GM19023 (cell line): Measurements from ENCODE around the gene MARF1.
"Not testable (repeated sequence)": the region's sequence is repeated elsewhere in the genome, so short reads cannot be mapped to it uniquely, and the experiment has no call there.

Source experiments
- ATAC-seq: cut with Tn5 transposase; IDR thresholded peaks from one replicate; pipeline ENCODE4 v1.9.1; 2021; ENCODE audit warnings: mild to moderate bottlenecking, moderate library complexity; ENCODE audit not compliant: unreplicated experiment

The MARF1 gene, protein sequence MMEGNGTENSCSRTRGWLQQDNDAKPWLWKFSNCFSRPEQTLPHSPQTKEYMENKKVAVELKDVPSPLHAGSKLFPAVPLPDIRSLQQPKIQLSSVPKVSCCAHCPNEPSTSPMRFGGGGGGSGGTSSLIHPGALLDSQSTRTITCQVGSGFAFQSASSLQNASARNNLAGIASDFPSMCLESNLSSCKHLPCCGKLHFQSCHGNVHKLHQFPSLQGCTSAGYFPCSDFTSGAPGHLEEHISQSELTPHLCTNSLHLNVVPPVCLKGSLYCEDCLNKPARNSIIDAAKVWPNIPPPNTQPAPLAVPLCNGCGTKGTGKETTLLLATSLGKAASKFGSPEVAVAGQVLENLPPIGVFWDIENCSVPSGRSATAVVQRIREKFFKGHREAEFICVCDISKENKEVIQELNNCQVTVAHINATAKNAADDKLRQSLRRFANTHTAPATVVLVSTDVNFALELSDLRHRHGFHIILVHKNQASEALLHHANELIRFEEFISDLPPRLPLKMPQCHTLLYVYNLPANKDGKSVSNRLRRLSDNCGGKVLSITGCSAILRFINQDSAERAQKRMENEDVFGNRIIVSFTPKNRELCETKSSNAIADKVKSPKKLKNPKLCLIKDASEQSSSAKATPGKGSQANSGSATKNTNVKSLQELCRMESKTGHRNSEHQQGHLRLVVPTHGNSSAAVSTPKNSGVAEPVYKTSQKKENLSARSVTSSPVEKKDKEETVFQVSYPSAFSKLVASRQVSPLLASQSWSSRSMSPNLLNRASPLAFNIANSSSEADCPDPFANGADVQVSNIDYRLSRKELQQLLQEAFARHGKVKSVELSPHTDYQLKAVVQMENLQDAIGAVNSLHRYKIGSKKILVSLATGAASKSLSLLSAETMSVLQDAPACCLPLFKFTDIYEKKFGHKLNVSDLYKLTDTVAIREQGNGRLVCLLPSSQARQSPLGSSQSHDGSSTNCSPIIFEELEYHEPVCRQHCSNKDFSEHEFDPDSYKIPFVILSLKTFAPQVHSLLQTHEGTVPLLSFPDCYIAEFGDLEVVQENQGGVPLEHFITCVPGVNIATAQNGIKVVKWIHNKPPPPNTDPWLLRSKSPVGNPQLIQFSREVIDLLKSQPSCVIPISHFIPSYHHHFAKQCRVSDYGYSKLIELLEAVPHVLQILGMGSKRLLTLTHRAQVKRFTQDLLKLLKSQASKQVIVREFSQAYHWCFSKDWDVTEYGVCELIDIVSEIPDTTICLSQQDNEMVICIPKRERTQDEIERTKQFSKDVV (N-terminal part only)

DNA sequence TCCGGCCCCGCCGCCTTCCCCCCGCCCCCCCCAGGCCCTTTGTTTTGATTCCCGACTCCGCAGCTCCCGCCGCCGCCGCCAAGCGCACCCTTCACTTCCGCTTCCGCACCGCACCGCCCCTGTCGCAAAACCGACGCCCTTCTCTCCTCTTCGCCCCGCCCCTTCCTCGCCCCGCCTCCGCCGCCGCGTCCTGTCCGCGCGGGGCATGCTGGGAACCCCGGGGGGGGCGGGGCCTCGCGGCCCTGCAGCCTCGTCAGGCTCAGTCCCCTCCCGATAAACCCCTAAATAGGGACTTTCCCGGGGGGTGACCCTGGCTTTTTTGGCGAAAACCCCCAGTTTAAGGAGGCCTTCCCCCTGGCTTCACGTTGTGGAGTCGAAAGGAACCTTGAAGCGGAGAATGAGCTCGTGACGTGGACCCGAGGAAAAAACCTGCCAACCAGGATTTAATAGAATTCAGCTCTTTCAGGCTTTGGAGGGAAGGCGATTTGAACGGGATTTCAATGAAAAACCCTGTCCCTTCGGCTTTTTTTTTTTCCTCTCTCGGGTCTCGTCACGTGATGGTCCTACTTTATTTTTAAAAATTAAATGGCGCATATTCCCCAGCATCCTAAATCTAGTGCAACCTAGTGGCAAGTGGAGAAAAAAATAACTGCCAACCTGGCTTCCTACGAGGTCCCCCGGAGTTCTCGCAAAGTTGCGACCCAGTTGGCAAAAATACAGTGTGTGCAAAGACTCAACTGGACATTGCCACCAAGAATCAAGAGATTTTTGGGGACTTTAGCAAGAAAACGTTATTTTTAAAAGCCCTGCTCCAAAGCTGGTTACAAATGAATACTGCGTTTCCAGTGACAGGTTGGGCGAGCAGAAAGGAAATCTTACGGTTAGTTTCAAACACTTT, at the start of gene MARF1:
Gene MARF1, minus strand, starts transcription at position 107 of the 898 bp plus-strand sequence. CDS start 3,921 bp downstream, outside the sequence.
- peak; percentile 60 for ATAC-seq

DNA sequence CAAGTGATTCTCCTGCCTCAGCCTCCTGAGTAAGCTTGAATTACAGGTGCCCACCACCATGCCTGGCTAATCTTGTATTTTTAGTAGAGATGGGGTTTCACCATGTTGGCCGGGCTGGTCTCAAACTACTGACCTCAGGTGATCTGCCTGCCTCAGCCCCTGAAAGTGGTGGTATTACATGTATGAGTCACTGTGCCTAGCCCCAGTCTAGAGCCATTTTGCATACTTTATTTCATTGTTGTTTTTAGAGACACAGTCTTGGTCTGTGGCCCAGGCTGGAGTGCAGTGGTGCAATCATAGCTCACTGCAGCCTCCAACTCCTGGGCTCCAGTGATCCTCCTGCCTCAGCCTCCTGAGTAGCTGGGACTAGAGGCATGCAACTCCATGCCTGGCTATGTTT, 49.6 kb upstream of the MARF1 start:
- not testable (repeated sequence) for ATAC-seq

DNA sequence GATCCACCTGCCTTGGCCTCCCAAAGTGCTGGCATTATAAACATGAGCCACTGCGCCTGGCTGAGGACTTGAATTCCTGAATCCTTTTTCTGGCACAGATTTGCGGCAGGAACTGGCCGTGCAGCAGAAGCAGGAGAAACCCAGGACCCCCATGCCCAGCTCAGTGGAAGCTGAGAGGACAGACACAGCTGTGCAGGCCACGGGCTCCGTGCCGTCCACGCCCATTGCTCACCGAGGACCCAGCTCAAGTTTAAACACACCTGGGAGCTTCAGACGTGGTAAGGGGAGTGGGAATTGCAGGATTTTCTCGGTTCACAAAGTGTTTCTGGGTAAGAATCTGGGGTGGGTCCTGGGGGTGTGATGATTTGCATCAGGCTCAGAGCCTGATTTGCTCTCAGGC, 48.1 kb upstream of the MARF1 start:
- ATAC-seq, result no peak

DNA sequence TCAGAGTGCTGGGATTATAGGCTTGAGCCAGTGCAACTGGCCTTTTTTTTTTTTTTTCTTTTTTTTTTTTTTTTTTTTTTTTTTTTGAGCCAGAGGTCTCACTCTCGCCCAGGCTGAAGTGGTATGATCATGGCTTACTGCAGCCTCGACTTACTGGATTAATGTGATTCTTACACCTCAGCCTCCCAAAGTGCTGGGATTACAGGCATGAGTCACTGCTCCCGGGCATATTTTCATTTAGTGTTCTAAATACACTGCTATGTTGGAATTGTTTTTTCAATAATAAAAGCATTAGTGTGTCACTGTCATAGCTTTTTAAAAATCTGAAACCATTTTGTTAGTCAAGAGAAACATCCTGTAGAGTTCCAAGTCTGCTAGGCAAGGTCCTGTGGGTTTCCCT, 47.3 kb upstream of the MARF1 start:
- no peak for ATAC-seq

DNA sequence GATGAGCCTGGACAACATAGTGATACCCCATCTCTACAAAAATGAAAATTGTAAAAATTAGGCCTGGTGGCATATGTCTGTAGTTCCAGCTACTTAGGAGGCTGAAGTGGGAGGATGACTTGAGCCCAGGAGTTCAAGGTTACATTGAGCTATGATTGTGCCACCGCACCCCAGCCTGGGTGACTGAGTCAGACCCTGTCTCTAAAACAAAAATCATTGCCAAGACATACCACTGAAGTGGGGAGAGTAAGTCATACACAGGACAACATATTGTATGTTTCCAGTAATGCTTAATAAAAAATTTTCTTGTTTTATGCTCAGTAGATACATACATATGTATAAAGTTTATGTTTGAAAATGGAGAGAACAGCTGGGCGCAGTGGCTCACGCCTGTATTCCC, 46.3 kb upstream of the MARF1 start:
- no peak for ATAC-seq

DNA sequence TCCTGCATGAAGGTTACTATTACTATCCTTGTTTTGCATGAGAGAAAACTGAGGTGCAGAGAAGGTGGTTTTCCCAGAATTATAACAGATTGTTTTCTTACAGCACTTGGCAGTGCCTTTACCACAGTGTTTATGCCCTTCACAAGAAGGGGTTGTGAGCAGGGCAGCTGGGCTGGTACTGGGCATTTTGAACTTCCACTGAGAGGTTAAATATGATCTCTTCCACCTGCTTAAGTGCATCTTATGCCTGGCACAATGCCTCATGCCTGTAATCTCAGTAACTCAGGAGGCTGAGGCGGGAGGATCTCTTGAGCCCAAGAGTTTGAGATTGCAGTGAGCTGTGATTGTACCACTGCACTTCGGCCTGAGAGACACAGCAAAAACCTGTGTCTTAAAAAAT, 43.3 kb upstream of the MARF1 start:
- ATAC-seq, result no peak

DNA sequence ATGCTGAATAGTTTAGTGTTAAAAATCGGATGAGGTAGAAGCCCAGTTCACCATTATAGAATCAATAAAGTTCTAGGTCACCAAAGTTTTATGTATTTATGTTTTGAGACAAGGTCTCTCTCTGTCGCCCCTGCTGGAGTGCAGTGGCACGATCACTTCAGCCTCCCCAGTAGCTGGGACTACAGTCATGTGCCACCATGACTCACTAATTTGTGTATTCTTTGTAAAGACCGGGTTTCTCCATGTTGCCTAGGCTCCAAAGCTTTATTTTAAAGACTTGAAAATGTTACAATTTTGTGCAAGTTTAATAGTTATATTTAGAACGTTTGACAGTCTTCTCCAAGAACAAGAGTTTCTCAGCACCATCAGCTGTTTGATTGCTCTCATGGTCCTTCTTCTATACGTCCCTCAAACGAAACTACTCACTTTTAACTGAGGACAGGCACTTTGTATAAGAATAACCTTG, 39.2 kb upstream of the MARF1 start:
- no peak for ATAC-seq

DNA sequence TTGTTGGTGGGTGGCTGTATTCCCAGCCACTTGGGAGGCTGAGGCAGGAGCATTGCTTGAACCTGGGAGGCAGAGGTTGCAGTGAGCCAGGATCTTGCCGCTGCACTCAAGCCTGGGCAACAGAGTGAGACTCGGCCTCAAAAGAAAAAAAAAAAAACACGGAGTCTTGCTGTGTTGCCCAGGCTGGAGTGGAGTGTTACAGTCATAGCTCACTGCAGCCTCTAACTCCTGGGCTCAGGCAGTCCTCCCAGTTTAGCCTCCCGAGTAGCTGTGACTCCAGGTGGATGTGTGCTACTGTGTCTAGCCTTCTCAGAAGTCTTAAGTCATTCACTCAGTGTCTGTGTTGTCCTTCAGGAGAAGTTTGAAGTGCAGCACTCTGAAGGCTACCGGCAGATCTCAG, 34.5 kb upstream of the MARF1 start:
- no peak for ATAC-seq

DNA sequence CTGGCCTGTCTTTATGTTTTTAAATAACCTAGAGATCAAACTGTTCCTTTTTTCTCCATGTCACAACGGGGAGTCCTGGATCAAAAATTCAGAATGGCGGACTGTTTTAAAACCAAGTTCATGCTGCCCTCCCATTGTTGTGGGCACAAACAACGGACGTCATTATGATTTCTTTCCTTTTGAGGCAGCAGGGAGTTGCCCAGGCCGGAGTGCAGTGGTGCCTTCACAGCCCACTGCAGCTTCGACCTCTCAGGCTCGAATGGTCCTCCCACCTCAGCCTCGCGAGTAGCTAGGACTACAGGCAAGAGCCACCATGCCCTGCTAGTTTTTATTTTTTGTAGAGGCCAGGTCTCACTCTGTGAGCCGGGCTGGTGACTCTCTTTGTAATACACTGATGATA, 33.6 kb upstream of the MARF1 start:
- no peak for ATAC-seq

DNA sequence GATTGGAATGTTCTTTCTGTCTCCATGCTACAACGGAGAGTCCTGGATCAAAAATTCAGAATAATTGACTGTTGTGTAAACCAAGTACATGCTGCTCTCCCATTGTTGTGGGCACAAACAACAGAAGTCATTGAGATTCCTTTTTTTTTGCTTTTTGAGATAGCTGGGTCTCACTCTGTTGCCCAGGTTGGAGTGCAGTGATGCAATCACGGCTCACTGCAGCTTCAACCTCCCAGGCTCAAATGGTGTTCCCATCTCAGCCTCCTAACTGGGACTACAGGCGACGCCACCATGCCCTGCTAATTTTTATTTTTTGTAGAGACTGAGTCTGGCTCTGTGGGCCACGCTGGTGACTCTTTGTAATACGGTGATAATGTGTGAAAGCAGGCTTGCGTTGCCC, 31.6 kb upstream of the MARF1 start:
- ATAC-seq, result no peak

DNA sequence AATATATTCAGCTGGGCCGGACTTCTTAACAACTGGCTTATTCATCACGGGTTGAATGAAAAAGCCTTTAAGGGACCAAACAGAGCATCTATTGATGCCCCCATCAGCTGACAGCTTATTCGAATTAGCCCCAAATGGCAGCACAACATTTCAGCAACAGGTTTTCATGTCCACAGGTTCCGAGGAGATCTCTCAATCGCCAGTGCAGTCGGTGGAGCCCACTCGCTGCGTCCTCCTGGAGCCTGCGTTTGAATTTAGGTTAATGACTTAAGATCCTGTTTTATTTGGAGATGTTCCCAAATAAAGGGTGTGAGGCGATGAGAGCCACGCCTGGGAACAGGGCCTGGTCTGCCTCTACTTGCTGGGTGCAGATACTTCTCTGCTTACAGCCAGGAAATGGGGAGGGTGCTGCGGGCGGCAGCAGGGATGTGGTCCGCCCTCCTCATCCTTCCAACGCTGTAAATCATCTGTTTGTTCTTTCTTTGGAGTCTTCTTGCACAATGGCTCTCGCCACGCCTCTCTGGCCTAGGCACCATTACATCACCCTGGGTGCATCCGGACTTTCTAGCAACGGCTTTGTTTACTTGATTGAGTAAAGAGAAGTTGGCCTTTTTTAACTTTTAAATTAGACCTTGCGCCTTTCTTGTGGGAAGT, 29.7 kb upstream of the MARF1 start:
- ATAC-seq, result no peak

DNA sequence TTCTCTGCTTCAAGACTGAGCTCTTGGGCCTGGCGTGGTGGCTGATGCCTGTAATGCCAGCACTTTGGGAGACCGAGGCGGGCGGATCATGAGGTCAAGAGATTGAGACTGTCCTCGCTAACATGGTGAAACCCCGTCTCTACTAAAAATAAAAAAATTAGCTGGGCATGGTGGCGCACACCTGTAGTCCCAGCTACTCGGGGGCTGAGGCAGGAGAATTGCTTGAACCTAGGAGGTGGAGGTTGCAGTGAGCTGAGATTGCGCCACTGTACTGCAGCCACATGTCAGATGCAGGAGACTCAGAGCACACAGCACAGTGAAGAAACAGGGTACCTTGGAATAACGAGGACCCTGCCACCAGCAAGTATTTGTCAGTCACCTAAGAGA, 29.2 kb upstream of the MARF1 start:
- ATAC-seq, result not testable (repeated sequence)

DNA sequence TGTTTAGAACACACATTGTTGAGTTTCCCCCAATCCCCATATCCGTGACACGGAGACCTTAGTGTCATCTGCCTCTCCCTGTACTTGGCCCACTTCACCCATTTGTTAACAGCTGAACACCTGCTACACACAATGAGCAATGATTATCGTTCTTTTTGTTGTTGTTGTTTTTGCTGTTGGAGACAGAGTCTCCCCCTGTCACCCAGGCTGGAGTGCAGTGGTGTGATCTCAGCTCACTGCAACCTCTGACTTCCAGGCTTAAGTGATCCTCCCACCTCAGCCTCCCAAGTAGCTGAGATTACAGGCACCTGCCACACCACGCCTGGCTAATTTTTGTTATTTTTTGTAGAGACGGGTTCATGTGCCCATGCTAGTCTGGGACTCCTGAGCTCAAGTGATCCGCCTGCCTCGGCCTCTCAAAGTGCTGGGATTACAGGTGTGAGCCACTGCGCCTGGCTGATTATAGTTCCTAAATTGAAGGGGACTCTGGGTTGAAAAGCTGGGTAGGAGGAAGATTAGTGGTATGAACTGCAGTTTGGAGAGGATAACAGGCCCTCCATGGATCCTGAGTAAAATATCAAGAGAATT, 28.7 kb upstream of the MARF1 start:
- ATAC-seq, result no peak

DNA sequence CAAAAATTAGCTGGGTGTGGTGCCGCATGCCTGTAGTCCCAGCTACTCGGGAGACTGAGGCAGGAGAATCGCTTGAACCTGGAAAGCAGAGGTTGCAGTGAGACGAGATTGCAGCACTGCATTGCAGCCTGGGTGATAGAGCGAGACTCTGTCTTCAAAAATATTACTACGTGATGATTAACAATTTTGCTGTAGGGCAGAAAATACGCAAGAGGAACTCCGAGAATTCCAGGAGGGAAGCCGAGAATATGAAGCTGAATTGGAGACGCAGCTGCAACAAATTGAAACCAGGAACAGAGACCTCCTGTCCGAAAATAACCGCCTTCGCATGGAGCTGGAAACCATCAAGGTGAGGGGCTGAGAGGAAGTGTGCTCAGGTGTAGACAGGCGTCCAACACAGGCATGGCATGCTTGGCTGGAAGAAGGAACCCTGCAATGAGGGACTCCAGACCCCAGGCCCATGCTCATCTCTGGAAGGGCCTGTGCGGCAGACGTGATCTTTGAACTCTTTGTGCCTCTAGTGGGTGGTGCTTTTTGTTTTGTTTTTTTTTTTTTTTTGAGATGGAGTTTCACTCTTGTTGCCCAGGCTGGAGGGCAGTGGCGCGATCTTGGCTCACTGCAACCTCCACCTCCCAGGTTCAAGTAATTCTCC, 24.3 kb upstream of the MARF1 start:
- ATAC-seq, result no peak

DNA sequence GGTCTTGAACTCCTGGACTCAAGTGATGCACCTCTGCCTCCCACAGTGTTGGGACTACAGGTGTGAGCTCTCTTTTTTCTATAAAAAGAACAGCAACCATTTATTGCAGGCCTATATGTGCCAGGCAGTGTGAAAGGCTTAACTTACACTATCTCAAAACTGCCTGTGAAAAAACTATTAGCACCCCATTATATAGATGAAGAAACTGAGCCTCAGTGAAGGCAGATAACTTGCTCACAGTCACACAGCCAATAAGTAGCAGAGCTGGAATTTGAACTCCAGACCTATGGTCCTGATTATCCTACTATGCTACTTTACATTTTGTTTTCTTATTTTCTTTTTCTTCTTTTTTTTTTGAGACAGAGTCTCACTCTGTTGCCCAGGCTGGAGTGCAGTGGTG, 22.2 kb upstream of the MARF1 start:
- ATAC-seq, result no peak

DNA sequence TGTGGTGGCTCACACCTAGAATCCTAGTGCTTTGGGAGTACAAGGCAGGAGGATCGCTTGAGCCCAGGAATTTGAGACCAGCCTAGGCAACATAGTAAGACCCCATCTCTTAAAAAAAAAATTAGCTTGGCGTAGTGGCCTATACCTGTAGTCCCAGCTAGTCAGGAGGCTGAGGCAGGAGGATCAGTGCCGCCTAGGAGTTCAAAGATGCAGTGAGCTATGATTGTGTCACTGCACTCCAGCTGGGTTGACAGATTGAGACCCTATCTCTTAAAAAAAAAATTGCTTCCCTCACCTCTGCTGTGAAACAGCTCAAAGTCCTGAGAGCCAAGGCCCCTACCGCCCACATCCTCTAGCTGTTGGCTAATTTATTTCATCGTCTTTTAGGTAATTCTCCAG, 17.2 kb upstream of the MARF1 start:
- ATAC-seq, result no peak

DNA sequence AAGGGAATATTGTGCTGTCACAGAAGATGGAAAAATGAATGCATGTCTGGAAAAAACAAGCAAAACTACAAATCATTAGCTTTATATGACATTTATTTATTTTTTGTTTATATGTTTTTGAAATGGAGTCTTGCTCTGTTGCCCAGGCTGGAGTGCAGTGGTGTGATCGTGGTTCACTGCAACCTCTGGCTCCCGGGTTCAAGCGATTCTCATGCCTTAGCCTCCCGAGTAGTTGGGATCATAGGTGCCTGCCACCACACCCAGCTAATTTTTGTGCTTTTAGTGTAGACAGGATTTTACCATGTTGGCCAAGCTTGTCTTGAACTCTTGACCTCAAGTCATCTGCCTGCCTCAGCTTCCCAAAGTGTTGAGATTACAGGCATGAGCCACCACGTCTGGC, 15.6 kb upstream of the MARF1 start:
- no peak for ATAC-seq

DNA sequence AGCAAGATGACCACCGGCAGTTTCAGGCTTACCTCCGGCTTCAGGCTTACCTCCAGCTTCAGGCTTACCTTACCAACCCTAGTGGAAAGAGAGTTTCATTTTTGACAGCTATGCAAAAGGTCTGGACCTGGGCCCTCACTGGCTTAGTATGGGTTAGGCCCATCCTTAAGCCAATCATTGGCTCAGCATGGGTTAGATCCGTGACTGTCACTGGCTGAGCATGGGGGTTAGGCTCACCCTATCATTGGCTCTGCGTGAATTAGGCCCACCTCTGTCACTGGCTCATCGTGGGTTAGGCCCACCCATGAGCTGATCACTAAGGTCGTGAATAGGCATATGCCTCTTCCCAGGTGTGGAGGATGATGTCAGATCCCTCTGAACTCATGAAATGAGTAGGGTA, 15.2 kb upstream of the MARF1 start:
- ATAC-seq, result no peak

DNA sequence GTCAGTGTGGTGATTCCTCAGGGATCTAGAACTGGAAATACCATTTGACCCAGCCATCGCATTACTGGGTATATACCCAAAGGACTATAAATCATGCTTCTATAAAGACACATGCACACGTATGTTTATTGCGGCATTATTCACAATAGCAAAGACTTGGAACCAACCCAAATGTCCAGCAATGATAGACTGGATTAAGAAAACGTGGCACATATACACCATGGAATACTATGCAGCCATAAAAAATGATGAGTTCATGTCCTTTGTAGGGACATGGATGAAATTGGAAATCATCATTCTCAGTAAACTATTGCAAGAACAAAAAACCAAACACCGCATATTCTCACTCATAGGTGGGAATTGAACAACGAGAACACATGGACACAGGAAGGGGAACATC, 12.6 kb upstream of the MARF1 start:
- not testable (repeated sequence) for ATAC-seq
